ENCODE results near the gene DOP1B. TPM values are rescaled to one million over a fixed set of nuclear protein-coding genes. Genes with fewer than 3 reads are reported as not detected.

The DOP1B gene
- total and polyA plus RNA-seq, 3 experiments from 2014 or later: 12.0 to 15.2 (median 12.1) TPM

GRCh38 chr21:36166705-36167104 is 10.1 kb downstream of the DOP1B start:
- Mint-ChIP-seq H3K27me3 (no peaks in the 10 kb centered on the region), H3K9me3 (no peaks in the 10 kb centered on the region), H3K36me3 (peaks cover 5 to 43% (median 18%) of the 10 kb centered on the region in 3 donors), H3K4me1 (peaks cover 8 to 20% (median 19%) of the 10 kb centered on the region in 3 donors), H3K27ac (peak overlapping the region in 2 of 8 donors; percentile 2 to 66), H3K4me3 (no peak overlapping the region)
- no peak for DNase-seq
- ChIA-PET POLR2A (no interaction called here), CTCF (interaction anchor here (0.7 kb wide), 1 partner anchor 15 kb away, joined by 3 read pairs; no protein-coding TSS in a partner anchor)
- Histone ChIP-seq H3K4me3 (ENCODE audit: low read length) (no peak overlapping the region), H3K4me1 (ENCODE audit: insufficient read depth, low read length) (peaks cover 10% of the 10 kb centered on the region), H3K9me3 (ENCODE audit: low read length) (no peaks in the 10 kb centered on the region), H3K27me3 (ENCODE audit: insufficient read depth, low read length, poor library complexity, severe bottlenecking) (no peaks in the 10 kb centered on the region), H3K27ac (ENCODE audit: low read depth, low read length) (no peak overlapping the region), H3K36me3 (ENCODE audit: insufficient read depth, low read length) (no peaks in the 10 kb centered on the region)

DNA sequence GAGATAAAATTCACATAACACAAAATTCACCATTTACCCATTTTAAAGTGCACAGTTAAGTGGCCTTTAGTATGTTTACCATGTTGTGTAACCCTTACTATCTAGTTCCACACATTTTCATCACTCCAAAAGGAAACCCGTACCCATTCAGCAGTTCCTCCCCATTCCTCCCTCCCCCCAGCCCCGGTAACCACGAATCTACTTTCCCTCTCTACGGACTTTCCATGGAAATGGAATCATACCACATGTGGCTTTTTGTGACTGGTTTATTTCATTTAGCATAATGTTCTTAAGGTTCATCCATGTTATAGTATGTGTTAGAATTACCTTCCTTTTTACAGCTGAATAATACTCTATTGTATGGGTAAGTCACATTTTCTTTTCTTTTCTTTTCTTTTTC is 10.9 kb downstream of the DOP1B start:
- no peak overlapping the region for H3K27ac ChIP-seq (ENCODE audit: low read depth, low read length)
- H3K9me3 ChIP-seq (ENCODE audit: low read length): no peaks in the 10 kb centered on the region
- H3K27me3 ChIP-seq (ENCODE audit: insufficient read depth, low read length, poor library complexity, severe bottlenecking): no peaks in the 10 kb centered on the region
- H3K4me3 Mint-ChIP-seq: no peak overlapping the region
- CTCF ChIA-PET: no interaction called here
- H3K9me3 Mint-ChIP-seq: no peaks in the 10 kb centered on the region
- peaks cover 10 to 19% (median 17%) of the 10 kb centered on the region in 3 donors for H3K4me1 Mint-ChIP-seq
- DNase-seq: no peak
- H3K27ac Mint-ChIP-seq: no peak overlapping the region
- H3K27me3 Mint-ChIP-seq: no peaks in the 10 kb centered on the region
- H3K36me3 ChIP-seq (ENCODE audit: insufficient read depth, low read length): no peaks in the 10 kb centered on the region
- POLR2A ChIA-PET: no interaction called here
- no peak overlapping the region for H3K4me3 ChIP-seq (ENCODE audit: low read length)
- peaks cover 5 to 41% (median 17%) of the 10 kb centered on the region in 3 donors for H3K36me3 Mint-ChIP-seq
- peaks cover 10% of the 10 kb centered on the region for H3K4me1 ChIP-seq (ENCODE audit: insufficient read depth, low read length)

DNA sequence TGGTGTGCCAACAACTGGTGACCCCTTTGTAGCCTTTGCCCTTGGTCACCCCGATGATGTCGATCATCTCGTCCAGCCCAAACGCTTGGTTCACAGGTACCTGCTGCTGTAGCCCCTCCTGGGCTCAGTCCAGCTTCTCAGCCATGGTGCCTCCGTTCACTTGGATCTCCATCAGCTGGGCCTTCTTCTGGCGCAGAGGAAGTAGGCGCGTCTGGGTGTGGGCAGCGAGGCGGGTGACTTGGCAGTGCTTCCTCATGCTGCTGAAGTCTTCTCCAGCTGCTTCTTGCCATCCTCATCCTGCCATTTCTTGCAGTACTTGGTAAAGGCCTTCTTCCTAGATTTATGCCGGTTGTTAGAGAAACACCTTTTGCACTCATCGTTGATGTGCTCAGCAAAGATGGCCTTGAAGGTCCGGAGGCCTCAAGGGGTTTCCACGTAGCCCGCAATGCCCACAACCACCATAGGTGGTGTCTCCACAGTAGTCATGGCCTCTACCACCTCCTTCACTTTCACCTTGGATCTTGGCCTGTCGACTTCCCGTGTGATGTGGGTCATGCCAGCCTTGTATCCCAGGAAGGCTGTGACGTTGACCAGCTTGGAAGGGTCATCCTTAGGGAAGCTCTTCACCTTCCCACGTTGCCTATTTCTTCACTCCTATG is 13.0 kb downstream of the DOP1B start:
- Histone ChIP-seq H3K27ac (ENCODE audit: low read depth, low read length) (no peak overlapping the region), H3K4me3 (ENCODE audit: low read length) (no peak overlapping the region), H3K36me3 (ENCODE audit: insufficient read depth, low read length) (no peaks in the 10 kb centered on the region), H3K9me3 (ENCODE audit: low read length) (no peaks in the 10 kb centered on the region), H3K27me3 (ENCODE audit: insufficient read depth, low read length, poor library complexity, severe bottlenecking) (no peaks in the 10 kb centered on the region), H3K4me1 (ENCODE audit: insufficient read depth, low read length) (peaks cover 7% of the 10 kb centered on the region)
- peaks cover 6 to 9% (median 8%) of the 10 kb centered on the region in 3 donors for H3K4me1 Mint-ChIP-seq
- H3K27ac Mint-ChIP-seq: no peak overlapping the region
- no peak overlapping the region for H3K4me3 Mint-ChIP-seq
- no peak for DNase-seq
- H3K9me3 Mint-ChIP-seq: no peaks in the 10 kb centered on the region
- H3K27me3 Mint-ChIP-seq: no peaks in the 10 kb centered on the region
- peaks cover 5 to 41% (median 17%) of the 10 kb centered on the region in 3 donors for H3K36me3 Mint-ChIP-seq
- POLR2A ChIA-PET: no interaction called here
- CTCF ChIA-PET: no interaction called here

- Mint-ChIP-seq H3K9me3 (no peaks in the 10 kb centered on the region), H3K4me3 (no peak overlapping the region), H3K36me3 (peaks cover 5 to 36% (median 17%) of the 10 kb centered on the region in 3 donors), H3K4me1 (peaks cover 10 to 14% (median 12%) of the 10 kb centered on the region in 3 donors), H3K27me3 (no peaks in the 10 kb centered on the region), H3K27ac (peak overlapping the region in 1 of 8 donors; percentile 17)
- Histone ChIP-seq H3K9me3 (ENCODE audit: low read length) (no peaks in the 10 kb centered on the region), H3K27ac (ENCODE audit: low read depth, low read length) (no peak overlapping the region), H3K36me3 (ENCODE audit: insufficient read depth, low read length) (no peaks in the 10 kb centered on the region), H3K4me3 (ENCODE audit: low read length) (no peak overlapping the region), H3K4me1 (ENCODE audit: insufficient read depth, low read length) (peaks cover 9% of the 10 kb centered on the region), H3K27me3 (ENCODE audit: insufficient read depth, low read length, poor library complexity, severe bottlenecking) (no peaks in the 10 kb centered on the region)
- no peak for DNase-seq
- ChIA-PET POLR2A (no interaction called here), CTCF (no interaction called here)
Observed at GRCh38 chr21:36170823-36171222, 14.2 kb downstream of the DOP1B start.

GRCh38 chr21:36171336-36171735 is 14.7 kb downstream of the DOP1B start:
- CTCF ChIA-PET: interaction anchor here (1.3 kb wide), 1 partner anchor 8 kb away, joined by 3 read pairs; no protein-coding TSS in a partner anchor
- peaks cover 5 to 33% (median 17%) of the 10 kb centered on the region in 3 donors for H3K36me3 Mint-ChIP-seq

GRCh38 chr21:36171741-36172331 is 15.2 kb downstream of the DOP1B start:
- H3K9me3 Mint-ChIP-seq: no peaks in the 10 kb centered on the region
- peaks cover 11 to 15% (median 14%) of the 10 kb centered on the region in 3 donors for H3K4me1 Mint-ChIP-seq
- ChIA-PET CTCF (interaction anchor here (1.3 kb wide), 1 partner anchor 8 kb away, joined by 3 read pairs; no protein-coding TSS in a partner anchor), POLR2A (interaction anchor here (0.6 kb wide), 1 partner anchor 87 kb away, joined by 4 read pairs; no protein-coding TSS in a partner anchor)
- peak overlapping the region in 4 of 8 donors; percentile 17 to 94 (median 55) for H3K27ac Mint-ChIP-seq
- Histone ChIP-seq H3K9me3 (ENCODE audit: low read length) (no peaks in the 10 kb centered on the region), H3K36me3 (ENCODE audit: insufficient read depth, low read length) (no peaks in the 10 kb centered on the region), H3K4me1 (ENCODE audit: insufficient read depth, low read length) (peaks cover 15% of the 10 kb centered on the region), H3K27ac (ENCODE audit: low read depth, low read length) (no peak overlapping the region), H3K27me3 (ENCODE audit: insufficient read depth, low read length, poor library complexity, severe bottlenecking) (no peaks in the 10 kb centered on the region), H3K4me3 (ENCODE audit: low read length) (no peak overlapping the region)
- DNase-seq: no peak
- no peaks in the 10 kb centered on the region for H3K27me3 Mint-ChIP-seq
- H3K4me3 Mint-ChIP-seq: peak overlapping the region in 1 of 7 donors; percentile 24
- peaks cover 5 to 28% (median 16%) of the 10 kb centered on the region in 3 donors for H3K36me3 Mint-ChIP-seq

More at GRCh38 chr21:36171336-36171735, 14.7 kb downstream of the DOP1B start:
- Histone ChIP-seq H3K27ac (ENCODE audit: low read depth, low read length) (no peak overlapping the region), H3K4me3 (ENCODE audit: low read length) (no peak overlapping the region), H3K4me1 (ENCODE audit: insufficient read depth, low read length) (peaks cover 13% of the 10 kb centered on the region), H3K36me3 (ENCODE audit: insufficient read depth, low read length) (no peaks in the 10 kb centered on the region), H3K9me3 (ENCODE audit: low read length) (no peaks in the 10 kb centered on the region), H3K27me3 (ENCODE audit: insufficient read depth, low read length, poor library complexity, severe bottlenecking) (no peaks in the 10 kb centered on the region)
- peaks cover 11 to 15% (median 14%) of the 10 kb centered on the region in 3 donors for H3K4me1 Mint-ChIP-seq
- POLR2A ChIA-PET: no interaction called here
- peak overlapping the region in 5 of 8 donors; percentile 17 to 94 (median 56) for H3K27ac Mint-ChIP-seq
- H3K9me3 Mint-ChIP-seq: no peaks in the 10 kb centered on the region
- no peaks in the 10 kb centered on the region for H3K27me3 Mint-ChIP-seq
- no peak for DNase-seq
- peak overlapping the region in 1 of 7 donors; percentile 24 for H3K4me3 Mint-ChIP-seq

DNA sequence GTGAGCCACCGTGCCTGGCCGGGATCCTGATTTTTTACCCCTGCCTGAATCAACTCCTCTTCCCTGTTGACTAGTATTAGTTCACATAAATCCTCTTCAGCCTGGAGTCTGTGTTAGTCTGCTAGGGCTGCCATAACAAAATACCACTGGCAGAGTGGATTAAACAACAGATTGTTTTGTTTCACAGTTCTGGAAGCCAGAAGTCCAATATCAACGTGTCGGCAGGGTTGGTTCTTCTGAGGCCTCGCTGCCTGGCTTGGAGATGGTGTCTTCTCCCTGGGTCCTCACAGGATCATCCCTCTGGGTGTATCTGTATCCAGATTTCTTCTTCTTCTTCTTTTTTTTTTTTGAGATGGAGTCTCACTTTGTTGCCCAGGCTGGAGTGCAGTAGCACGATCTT is 18.2 kb downstream of the DOP1B start:
- H3K4me1 ChIP-seq (ENCODE audit: insufficient read depth, low read length): peaks cover 15% of the 10 kb centered on the region
- Mint-ChIP-seq H3K9me3 (no peaks in the 10 kb centered on the region), H3K4me1 (peaks cover 11 to 20% (median 14%) of the 10 kb centered on the region in 3 donors), H3K27me3 (no peaks in the 10 kb centered on the region), H3K4me3 (no peak overlapping the region), H3K27ac (peak overlapping the region in 4 of 8 donors; percentile 27 to 73 (median 53)), H3K36me3 (peaks cover 6 to 12% (median 9%) of the 10 kb centered on the region in 3 donors)
- H3K9me3 ChIP-seq (ENCODE audit: low read length): no peaks in the 10 kb centered on the region
- H3K27me3 ChIP-seq (ENCODE audit: insufficient read depth, low read length, poor library complexity, severe bottlenecking): no peaks in the 10 kb centered on the region
- DNase-seq: no peak
- H3K4me3 ChIP-seq (ENCODE audit: low read length): no peak overlapping the region
- no peaks in the 10 kb centered on the region for H3K36me3 ChIP-seq (ENCODE audit: insufficient read depth, low read length)
- CTCF ChIA-PET: interaction anchor here (0.9 to 1.3 kb wide), 2 partner anchors 12 to 147 kb away, joined by 3 read pairs; no protein-coding TSS in a partner anchor
- H3K27ac ChIP-seq (ENCODE audit: low read depth, low read length): no peak overlapping the region
- POLR2A ChIA-PET: interaction anchor here (1.6 kb wide), 1 partner anchor 146 kb away, joined by 24 read pairs; the partner anchor contains the start of gene MORC3

Measured in CD8-positive, alpha-beta memory T cell (primary cell).